Nephron progenitor cell (in vitro differentiated cells): Measurements from ENCODE around the gene SLC36A3.

ENCODE experiments used
- DNase-seq: peaks from one replicate; pipeline ENCODE4 v3.0.0; 2021
- H3K27ac Mint-ChIP-seq: 2 replicates; pipeline ENCODE4 v1.8.0; 2021; ENCODE audit warnings: mild to moderate bottlenecking, moderate library complexity, mixed read lengths
- H3K27me3 Mint-ChIP-seq: 2 replicates; pipeline ENCODE4 v1.8.0; 2021; ENCODE audit warnings: mild to moderate bottlenecking, low read depth, mixed read lengths; ENCODE audit not compliant: poor library complexity
- H3K36me3 Mint-ChIP-seq: 2 replicates; pipeline ENCODE4 v1.8.0; 2021; ENCODE audit warnings: low read depth, mixed read lengths
- H3K4me1 Mint-ChIP-seq: 2 replicates; pipeline ENCODE4 v1.8.0; 2021; ENCODE audit warnings: mixed read lengths
- H3K4me3 Mint-ChIP-seq: 2 replicates; pipeline ENCODE4 v1.8.0; 2021; ENCODE audit warnings: mild to moderate bottlenecking, moderate library complexity, mixed read lengths
- H3K9me3 Mint-ChIP-seq: 2 replicates; pipeline ENCODE4 v1.8.0; 2021; ENCODE audit warnings: mild to moderate bottlenecking, moderate library complexity, mixed read lengths
- CTCF ChIP-seq: fragments of 200-600 bp; sonication (generic); IDR thresholded peaks from 2 replicates; pipeline ENCODE4 v1.5.0; 2021; ENCODE audit warnings: antibody characterized with exemption

SLC36A3 gene

GRCh38 chr5:151233616-151234085 lies 69.9 kb downstream of the SLC36A3 start:
- H3K4me1 Mint-ChIP-seq, result peaks cover 25% of the 10 kb centered on the region
- TF ChIP-seq CTCF, result no peak
- H3K9me3 Mint-ChIP-seq, result no peaks in the 10 kb centered on the region
- H3K36me3 Mint-ChIP-seq, result no peaks in the 10 kb centered on the region
- H3K27ac Mint-ChIP-seq, result no peak overlapping the region
- peaks cover 15% of the 10 kb centered on the region for H3K27me3 Mint-ChIP-seq
- no peak overlapping the region for H3K4me3 Mint-ChIP-seq
- no peak for DNase-seq

GRCh38 chr5:151231359-151231758 lies 72.2 kb downstream of the SLC36A3 start:
- no peak overlapping the region for H3K4me3 Mint-ChIP-seq
- H3K36me3 Mint-ChIP-seq, result no peaks in the 10 kb centered on the region
- peaks cover 14% of the 10 kb centered on the region for H3K4me1 Mint-ChIP-seq
- no peak for DNase-seq
- H3K9me3 Mint-ChIP-seq, result no peaks in the 10 kb centered on the region
- TF ChIP-seq CTCF, result no peak
- peaks cover 21% of the 10 kb centered on the region for H3K27me3 Mint-ChIP-seq
- H3K27ac Mint-ChIP-seq, result no peak overlapping the region

GRCh38 chr5:151230048-151230680 lies 73.4 kb downstream of the SLC36A3 start:
- no peaks in the 10 kb centered on the region for H3K36me3 Mint-ChIP-seq

GRCh38 chr5:151228986-151229385 lies 74.6 kb downstream of the SLC36A3 start:
- no peak for DNase-seq
- Mint-ChIP-seq H3K27ac (no peak overlapping the region), H3K4me1 (peaks cover 4% of the 10 kb centered on the region), H3K36me3 (no peaks in the 10 kb centered on the region), H3K9me3 (no peaks in the 10 kb centered on the region), H3K27me3 (peaks cover 27% of the 10 kb centered on the region), H3K4me3 (no peak overlapping the region)
- TF ChIP-seq CTCF, result no peak

More at GRCh38 chr5:151230048-151230680, 73.4 kb downstream of the SLC36A3 start:
- TF ChIP-seq CTCF, result no peak
- no peak overlapping the region for H3K27ac Mint-ChIP-seq
- H3K9me3 Mint-ChIP-seq, result no peaks in the 10 kb centered on the region
- DNase-seq, result no peak
- H3K27me3 Mint-ChIP-seq, result peaks cover 24% of the 10 kb centered on the region
- H3K4me3 Mint-ChIP-seq, result no peak overlapping the region
- H3K4me1 Mint-ChIP-seq, result peaks cover 14% of the 10 kb centered on the region

GRCh38 chr5:151227918-151228447 lies 75.6 kb downstream of the SLC36A3 start:
- Mint-ChIP-seq H3K36me3 (no peaks in the 10 kb centered on the region), H3K9me3 (no peaks in the 10 kb centered on the region), H3K4me3 (no peak overlapping the region), H3K27ac (no peak overlapping the region), H3K4me1 (peaks cover 8% of the 10 kb centered on the region), H3K27me3 (peaks cover 24% of the 10 kb centered on the region)
- DNase-seq, result no peak
- TF ChIP-seq CTCF, result no peak
